Umbilical cord (tissue), 2 donors: Measurements from ENCODE around the gene GNG12. TPM values are rescaled to one million over a fixed set of nuclear protein-coding genes. Genes with fewer than 3 reads are reported as not detected.

Source experiments
- DNase-seq: peaks from one replicate; pipeline ENCODE4 v3.0.0-alpha.2; 2015; ENCODE audit warnings: low spot score
- total RNA-seq: library from RNA; depleted of rRNA; stranded (reverse); fragments of >200 nt; gene quantifications from one replicate; pipeline ENCODE4 v1.2.3, GENCODE V29; 2014; ENCODE audit warnings: low replicate concordance; ENCODE audit not compliant: insufficient read depth

The GNG12 gene
- total RNA-seq, 1 donor from 2014 or later = 153 TPM

- no peak for DNase-seq
Measured at GRCh38 chr1:67753776-67754525, 79.3 kb downstream of the GNG12 start.

- no peak for DNase-seq
Measured at GRCh38 chr1:67752306-67752705, 81.0 kb downstream of the GNG12 start.

GRCh38 chr1:67750691-67751054 is 82.6 kb downstream of the GNG12 start:
- DNase-seq = no peak

- DNase-seq = peak; percentile 72
Measured at GRCh38 chr1:67749844-67750690, 83.2 kb downstream of the GNG12 start.

- no peak for DNase-seq
Measured at GRCh38 chr1:67749263-67749843, 83.9 kb downstream of the GNG12 start.

GRCh38 chr1:67748630-67749029 is 84.6 kb downstream of the GNG12 start:
- peak; percentile 75 for DNase-seq

GRCh38 chr1:67747671-67748546 is 85.4 kb downstream of the GNG12 start:
- DNase-seq = no peak

- no peak for DNase-seq
Measured at GRCh38 chr1:67745875-67746698, 87.2 kb downstream of the GNG12 start.

GRCh38 chr1:67743072-67743725 is 90.1 kb downstream of the GNG12 start:
- DNase-seq = no peak

GRCh38 chr1:67741736-67742135 is 91.5 kb downstream of the GNG12 start:
- DNase-seq = no peak

GRCh38 chr1:67741121-67741520 is 92.1 kb downstream of the GNG12 start:
- DNase-seq = no peak

- no peak for DNase-seq
Measured at GRCh38 chr1:67740543-67740942, 92.7 kb downstream of the GNG12 start.

GRCh38 chr1:67739361-67739760 is 93.9 kb downstream of the GNG12 start:
- no peak for DNase-seq

GRCh38 chr1:67738401-67738800 is 94.9 kb downstream of the GNG12 start:
- no peak for DNase-seq

GRCh38 chr1:67737875-67738274 is 95.4 kb downstream of the GNG12 start:
- no peak for DNase-seq

- no peak for DNase-seq
Measured at GRCh38 chr1:67736750-67737149, 96.5 kb downstream of the GNG12 start.

- DNase-seq = peak; percentile 61
Measured at GRCh38 chr1:67735806-67736627, 97.2 kb downstream of the GNG12 start.

GRCh38 chr1:67735206-67735605 is 98.1 kb downstream of the GNG12 start:
- no peak for DNase-seq

- DNase-seq = no peak
Measured at GRCh38 chr1:67734323-67734690, 99.0 kb downstream of the GNG12 start.
